Measurements from ENCODE around the gene PAEP. TPM values are rescaled to one million over a fixed set of nuclear protein-coding genes. Genes with fewer than 3 reads are reported as not detected.

PAEP gene
- polyA plus RNA-seq, 1 donor (not counting 4 experiments of a cell fraction or from before 2014, with no cell fraction given): not detected

DNA sequence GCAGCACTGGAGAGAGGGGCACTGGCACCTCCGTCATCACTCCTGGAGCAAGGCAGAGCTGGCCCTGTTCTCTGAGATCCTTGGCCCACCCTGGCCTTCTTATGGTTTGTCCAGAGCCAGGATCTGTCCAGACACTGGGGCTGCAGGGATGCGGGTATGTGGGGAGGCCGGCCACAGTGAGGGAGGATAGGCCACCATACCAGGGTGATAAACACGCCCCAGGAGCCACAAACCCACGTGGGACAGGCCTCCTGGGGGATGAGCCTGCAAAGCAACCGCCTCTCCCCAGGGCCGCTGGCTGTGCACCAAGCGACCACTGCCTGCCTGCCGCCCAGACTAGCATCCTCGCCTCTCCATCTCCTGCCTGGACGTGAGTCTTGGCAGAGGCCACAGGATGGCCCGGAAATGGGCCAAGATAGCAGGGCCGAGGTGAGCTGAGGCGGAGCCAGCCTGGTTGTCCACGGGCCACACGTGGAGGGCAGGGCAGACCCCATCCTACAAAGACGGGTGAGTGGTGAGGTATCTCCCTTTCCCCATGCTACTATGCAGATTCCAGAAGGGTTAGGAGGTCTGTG lies 11.1 kb upstream of the PAEP start:
- Histone ChIP-seq H3K27ac (ENCODE audit: control insufficient read depth, insufficient read depth, low read length) (no peak overlapping the region), H3K9me3 (ENCODE audit: control insufficient read depth, low read depth, low read length) (no peaks in the 10 kb centered on the region), H3K4me1 (ENCODE audit: control insufficient read depth, extremely low read depth, insufficient read depth, low read length) (no peaks in the 10 kb centered on the region), H3K79me2 (ENCODE audit: control insufficient read depth, insufficient read depth, low read length) (no peaks in the 10 kb centered on the region), H2AFZ (ENCODE audit: control insufficient read depth, low read length) (no peak overlapping the region), H4K20me1 (ENCODE audit: control insufficient read depth, extremely low read depth, insufficient read depth, low read length) (no peaks in the 10 kb centered on the region), H3K4me3 (ENCODE audit: control insufficient read depth in 2 of 3, extremely low read depth in 1 of 3, insufficient read depth in 2 of 3, low read depth in 1 of 3, low read length in 3 of 3) (no peak overlapping the region), H3K4me2 (ENCODE audit: control insufficient read depth, extremely low read depth, insufficient read depth, low read depth, low read length) (no peak overlapping the region), H3K36me3 (ENCODE audit: control insufficient read depth in 2 of 2, extremely low read depth in 1 of 2, insufficient read depth in 2 of 2, low read length in 2 of 2) (no peaks in the 10 kb centered on the region), H3K9me1 (ENCODE audit: control insufficient read depth, extremely low read depth, insufficient read depth, low read length) (no peaks in the 10 kb centered on the region), H3K9ac (ENCODE audit: control insufficient read depth, extremely low read depth, insufficient read depth, low read length) (no peak overlapping the region), H3K27me3 (ENCODE audit: control insufficient read depth, extremely low read depth, insufficient read depth, low read length) (no peaks in the 10 kb centered on the region)
- FAIRE-seq (no peak), DNase-seq (ENCODE audit: low read depth, low spot score) (no peak)
- TF ChIP-seq EZH2 (IDR thresholded peaks at IDR 0.05; ENCODE audit: low read length): no peak
- TF ChIP-seq, protein P1, sequence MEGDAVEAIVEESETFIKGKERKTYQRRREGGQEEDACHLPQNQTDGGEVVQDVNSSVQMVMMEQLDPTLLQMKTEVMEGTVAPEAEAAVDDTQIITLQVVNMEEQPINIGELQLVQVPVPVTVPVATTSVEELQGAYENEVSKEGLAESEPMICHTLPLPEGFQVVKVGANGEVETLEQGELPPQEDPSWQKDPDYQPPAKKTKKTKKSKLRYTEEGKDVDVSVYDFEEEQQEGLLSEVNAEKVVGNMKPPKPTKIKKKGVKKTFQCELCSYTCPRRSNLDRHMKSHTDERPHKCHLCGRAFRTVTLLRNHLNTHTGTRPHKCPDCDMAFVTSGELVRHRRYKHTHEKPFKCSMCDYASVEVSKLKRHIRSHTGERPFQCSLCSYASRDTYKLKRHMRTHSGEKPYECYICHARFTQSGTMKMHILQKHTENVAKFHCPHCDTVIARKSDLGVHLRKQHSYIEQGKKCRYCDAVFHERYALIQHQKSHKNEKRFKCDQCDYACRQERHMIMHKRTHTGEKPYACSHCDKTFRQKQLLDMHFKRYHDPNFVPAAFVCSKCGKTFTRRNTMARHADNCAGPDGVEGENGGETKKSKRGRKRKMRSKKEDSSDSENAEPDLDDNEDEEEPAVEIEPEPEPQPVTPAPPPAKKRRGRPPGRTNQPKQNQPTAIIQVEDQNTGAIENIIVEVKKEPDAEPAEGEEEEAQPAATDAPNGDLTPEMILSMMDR (optimal IDR thresholded peaks at IDR 0.05 in 1 of 3, IDR thresholded peaks at IDR 0.05 in 1 of 3, conservative IDR thresholded peaks at IDR 0.05 in 1 of 3; ENCODE audit: extremely low read depth in 1 of 3, insufficient read depth in 2 of 3, low read length in 3 of 3): no peak
- dilution Hi-C loops (cut with MboI; ENCODE audit: extremely low pct_ligation_motif_present, low sequenced_read_pairs): no loop called here

DNA sequence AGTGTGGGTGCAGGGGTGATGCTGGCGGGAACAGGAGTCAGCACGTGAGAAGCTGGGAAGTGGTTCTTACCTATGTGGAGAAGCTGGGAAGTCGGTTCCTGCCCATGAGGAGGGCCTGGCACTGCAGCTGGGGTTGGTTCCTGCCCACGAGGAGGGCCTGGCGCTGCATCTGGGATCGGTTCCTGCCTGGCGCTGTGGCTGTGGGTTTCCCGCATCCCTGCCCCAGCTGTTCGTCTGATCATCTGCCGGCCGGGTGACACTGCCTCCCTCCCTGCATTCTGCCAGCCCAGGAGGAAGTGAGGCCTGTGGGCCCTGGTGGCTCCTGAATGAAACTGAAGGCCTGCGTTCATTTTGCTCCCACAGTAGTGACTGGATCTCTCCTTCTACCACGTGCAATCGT lies 10.5 kb upstream of the PAEP start:
- H3K4me1 ChIP-seq (ENCODE audit: control insufficient read depth, extremely low read depth, insufficient read depth, low read length): no peaks in the 10 kb centered on the region
- H3K36me3 ChIP-seq (ENCODE audit: control insufficient read depth in 2 of 2, extremely low read depth in 1 of 2, insufficient read depth in 2 of 2, low read length in 2 of 2): no peaks in the 10 kb centered on the region
- no peaks in the 10 kb centered on the region for H3K79me2 ChIP-seq (ENCODE audit: control insufficient read depth, insufficient read depth, low read length)
- no peaks in the 10 kb centered on the region for H3K27me3 ChIP-seq (ENCODE audit: control insufficient read depth, extremely low read depth, insufficient read depth, low read length)
- TF ChIP-seq, protein P1 (optimal IDR thresholded peaks at IDR 0.05 in 1 of 3, IDR thresholded peaks at IDR 0.05 in 1 of 3, conservative IDR thresholded peaks at IDR 0.05 in 1 of 3; ENCODE audit: extremely low read depth in 1 of 3, insufficient read depth in 2 of 3, low read length in 3 of 3): no peak
- TF ChIP-seq EZH2 (IDR thresholded peaks at IDR 0.05; ENCODE audit: low read length): no peak
- H3K27ac ChIP-seq (ENCODE audit: control insufficient read depth, insufficient read depth, low read length): no peak overlapping the region
- no peak overlapping the region for H2AFZ ChIP-seq (ENCODE audit: control insufficient read depth, low read length)
- FAIRE-seq: no peak
- H3K4me2 ChIP-seq (ENCODE audit: control insufficient read depth, extremely low read depth, insufficient read depth, low read depth, low read length): no peak overlapping the region
- no peak overlapping the region for H3K4me3 ChIP-seq (ENCODE audit: control insufficient read depth in 2 of 3, extremely low read depth in 1 of 3, insufficient read depth in 2 of 3, low read depth in 1 of 3, low read length in 3 of 3)
- H4K20me1 ChIP-seq (ENCODE audit: control insufficient read depth, extremely low read depth, insufficient read depth, low read length): no peaks in the 10 kb centered on the region
- no peak for DNase-seq (ENCODE audit: low read depth, low spot score)
- H3K9me1 ChIP-seq (ENCODE audit: control insufficient read depth, extremely low read depth, insufficient read depth, low read length): no peaks in the 10 kb centered on the region
- dilution Hi-C loops (cut with MboI; ENCODE audit: extremely low pct_ligation_motif_present, low sequenced_read_pairs): no loop called here
- H3K9ac ChIP-seq (ENCODE audit: control insufficient read depth, extremely low read depth, insufficient read depth, low read length): no peak overlapping the region
- H3K9me3 ChIP-seq (ENCODE audit: control insufficient read depth, low read depth, low read length): no peaks in the 10 kb centered on the region
